HL-60 (cell line): Measurements from ENCODE around the gene HEPACAM.

ENCODE experiments used
- DNase-seq, 2 experiments: peaks; one replicate each; pipeline ENCODE4 v3.0.0-alpha.2; 2010 to 2020; ENCODE audit warnings: low read depth in 1 of 2, low spot score in 1 of 2
- H3K27ac ChIP-seq: fragments of 250-450 bp; sonication (Bioruptor Pico); replicated peaks from 2 replicates; pipeline ENCODE4 v1.5.1; 2020; ENCODE audit warnings: mild to moderate bottlenecking, moderate library complexity
- H3K27me3 ChIP-seq: fragments of 250-450 bp; sonication (Bioruptor Pico); 2 replicates; pipeline ENCODE4 v1.5.1; 2021; ENCODE audit warnings: mild to moderate bottlenecking, moderate library complexity; ENCODE audit not compliant: insufficient read depth, poor library complexity, severe bottlenecking
- H3K4me3 ChIP-seq: replicated peaks from 2 replicates; pipeline ENCODE4 v1.5.1; 2011; ENCODE audit warnings: mild to moderate bottlenecking, control low read depth, low read length; ENCODE audit not compliant: insufficient read depth
- CTCF ChIP-seq: IDR thresholded peaks from one replicate; pipeline ENCODE4 v1.5.1; 2011; ENCODE audit warnings: low read length, control low read depth, inconsistent platforms; ENCODE audit not compliant: insufficient read depth
- GABPA ChIP-seq: IDR thresholded peaks from 2 replicates; pipeline ENCODE4 v1.6.1; 2012; ENCODE audit warnings: low read depth
- POLR2AphosphoS5 ChIP-seq: IDR thresholded peaks from 2 replicates; pipeline ENCODE4 v1.6.1; 2012; ENCODE audit warnings: low read depth
- REST ChIP-seq: IDR thresholded peaks from 2 replicates; pipeline ENCODE4 v1.6.1; 2012; ENCODE audit warnings: low read depth; ENCODE audit not compliant: insufficient replicate concordance
- SPI1 ChIP-seq: IDR thresholded peaks from 2 replicates; pipeline ENCODE4 v1.6.1; 2012; ENCODE audit warnings: low read depth, mild to moderate bottlenecking, borderline replicate concordance

HEPACAM gene

GRCh38 chr11:124886476-124886875, 49.4 kb downstream of the HEPACAM start:
- no peaks in the 10 kb centered on the region for H3K27me3 ChIP-seq
- H3K4me3 ChIP-seq, result no peak overlapping the region
- H3K27ac ChIP-seq, result no peak overlapping the region
- DNase-seq, result no peak
- TF ChIP-seq POLR2AphosphoS5 (no peak), GABPA (no peak), REST (no peak), SPI1 (no peak), CTCF (no peak)

- TF ChIP-seq GABPA (no peak), POLR2AphosphoS5 (no peak)
- Histone ChIP-seq H3K4me3 (no peak overlapping the region), H3K27ac (no peak overlapping the region), H3K27me3 (no peaks in the 10 kb centered on the region)
- no peak for DNase-seq
Measured at GRCh38 chr11:124884869-124885479, 50.9 kb downstream of the HEPACAM start.

GRCh38 chr11:124884340-124884739, 51.5 kb downstream of the HEPACAM start:
- H3K4me3 ChIP-seq, result no peak overlapping the region
- TF ChIP-seq REST (no peak), CTCF (no peak), GABPA (no peak), SPI1 (no peak), POLR2AphosphoS5 (no peak)
- DNase-seq, result no peak
- no peak overlapping the region for H3K27ac ChIP-seq
- no peaks in the 10 kb centered on the region for H3K27me3 ChIP-seq

- DNase-seq, result no peak
- Histone ChIP-seq H3K27me3 (no peaks in the 10 kb centered on the region), H3K27ac (no peak overlapping the region), H3K4me3 (no peak overlapping the region)
- TF ChIP-seq CTCF (no peak), POLR2AphosphoS5 (no peak), REST (no peak), GABPA (no peak), SPI1 (no peak)
Measured at GRCh38 chr11:124882339-124883071, 53.3 kb downstream of the HEPACAM start.
